Measurements from ENCODE around the gene ORM2.

- no peak for TF ChIP-seq CTCF (conservative IDR thresholded peaks at IDR 0.05; ENCODE audit: low read length)
- TF ChIP-seq EZH2phosphoT487 (IDR thresholded peaks at IDR 0.05; ENCODE audit: borderline replicate concordance): no peak
These were observed 41.9 kb upstream of the ORM2 start for GRCh38 chr9:114287763-114288192.

Measured in Loucy (cell line).